Stimulated activated CD4-positive, alpha-beta T cell treated with anti-CD3 and anti-CD28 coated beads, Interleukin-4, amount 100 ng/mL, for 48 hours (primary cell): Measurements from ENCODE around the gene PTK7.

Source experiments
- DNase-seq, 2 donors: peaks; one replicate each; pipeline ENCODE4 v3.0.0-alpha.2; 2020; ENCODE audit warnings: low read depth in 2 of 2

PTK7 gene

DNA sequence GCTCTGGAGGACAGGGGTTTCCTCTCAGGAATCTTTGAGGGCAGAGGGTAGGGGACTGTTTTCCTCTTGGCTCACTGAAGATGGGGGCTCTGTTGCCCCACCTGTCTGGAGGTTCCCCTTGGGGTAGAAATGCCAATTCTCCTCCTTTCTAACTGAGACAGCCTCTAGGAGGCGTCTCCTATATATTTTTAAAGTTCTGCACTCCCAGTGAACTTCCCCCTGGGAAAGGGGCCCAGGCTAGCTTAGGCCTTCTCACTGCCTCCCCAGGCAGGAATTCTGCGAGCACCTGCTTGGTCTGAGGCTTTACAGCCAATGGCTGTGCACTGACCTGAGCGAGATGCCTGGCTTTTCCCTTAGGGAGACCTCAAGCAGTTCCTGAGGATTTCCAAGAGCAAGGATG is 70.1 kb downstream of the PTK7 start:
- no peak for DNase-seq

DNA sequence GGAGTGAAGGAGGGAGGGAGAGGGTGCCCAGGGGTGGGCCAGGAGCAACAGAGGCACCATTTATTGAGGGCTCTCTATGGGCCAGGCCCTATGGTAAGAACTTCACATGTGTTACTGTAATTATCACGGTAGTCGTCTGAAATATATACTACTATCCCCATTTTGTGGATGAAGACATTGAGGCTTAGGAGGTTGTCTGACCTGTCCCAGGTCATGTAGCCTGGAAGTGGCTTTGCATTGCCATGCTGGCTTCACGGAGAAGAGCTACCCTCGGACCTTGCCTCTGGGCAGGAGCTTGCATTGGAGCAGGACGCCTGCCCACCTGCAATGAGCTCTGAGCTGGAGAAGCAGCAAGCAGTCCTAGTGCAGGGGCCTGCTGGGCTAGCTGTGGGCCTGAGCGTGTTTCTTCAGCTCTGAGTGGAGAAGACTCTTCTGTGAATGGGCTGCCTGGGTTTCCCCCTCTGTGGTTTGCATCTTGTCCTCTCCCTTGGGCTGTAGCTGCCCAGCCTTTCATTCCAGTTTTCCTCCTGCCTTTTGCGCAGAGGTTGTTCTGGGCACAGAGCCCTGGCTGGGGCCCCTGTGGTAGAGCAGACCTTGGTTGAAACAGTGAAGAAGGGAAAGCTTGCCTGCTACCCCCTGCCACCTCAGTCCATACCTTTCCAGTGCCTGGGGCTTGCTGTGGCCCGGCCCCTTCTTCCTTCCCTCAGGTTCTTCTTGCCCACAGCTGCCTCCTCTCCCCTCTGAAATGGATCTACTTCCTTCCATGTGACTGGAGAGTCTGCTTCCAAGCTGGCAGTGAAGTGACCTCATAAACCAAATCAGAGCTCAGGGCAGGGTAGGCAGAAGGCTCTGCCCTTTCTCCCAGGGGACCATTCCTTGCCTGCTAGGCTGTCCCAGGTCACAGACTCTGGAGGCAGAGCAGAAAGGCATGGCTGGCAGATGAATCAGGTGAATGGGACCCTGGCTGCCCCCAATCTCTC is 70.9 kb downstream of the PTK7 start:
- DNase-seq = no peak

DNA sequence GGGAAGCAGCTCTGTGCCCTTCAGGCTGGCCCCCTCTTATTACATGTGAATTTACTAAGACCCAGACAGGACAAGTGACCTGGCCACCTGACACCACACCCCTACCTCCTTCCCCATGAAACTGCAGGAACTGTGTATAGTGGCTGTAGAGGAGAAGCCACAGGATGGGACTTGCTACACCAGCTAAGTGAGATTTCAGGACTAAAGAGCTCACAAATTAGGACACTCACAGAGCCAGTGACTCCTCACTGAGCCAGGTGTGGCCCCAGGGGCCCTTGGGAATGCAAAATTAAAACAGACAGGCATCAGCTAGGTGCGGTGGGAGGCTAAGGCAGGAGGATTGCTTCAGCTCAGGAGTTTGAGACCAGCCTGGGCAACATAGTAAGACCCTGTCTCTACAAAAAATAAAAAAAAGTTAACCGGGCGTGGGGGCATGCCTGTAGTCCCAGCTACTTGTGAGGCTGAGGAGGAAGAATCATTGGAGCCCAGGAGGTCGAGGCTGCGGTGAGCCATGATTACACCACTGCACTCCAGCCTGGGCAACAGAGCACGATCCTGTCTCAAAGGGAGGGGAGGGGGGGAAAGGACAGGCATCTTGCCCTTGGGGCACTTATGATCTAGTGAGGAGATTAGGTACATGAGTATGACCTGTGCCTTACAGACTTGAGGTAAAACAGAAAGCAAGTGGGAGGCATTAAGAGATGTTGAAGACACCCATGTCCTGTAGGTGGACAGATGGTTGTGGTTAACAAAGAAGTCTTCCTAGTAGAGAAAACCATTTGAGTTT is 71.8 kb downstream of the PTK7 start:
- DNase-seq = no peak

- no peak for DNase-seq
These were observed 73.2 kb downstream of the PTK7 start for GRCh38 chr6:43149265-43149664.

DNA sequence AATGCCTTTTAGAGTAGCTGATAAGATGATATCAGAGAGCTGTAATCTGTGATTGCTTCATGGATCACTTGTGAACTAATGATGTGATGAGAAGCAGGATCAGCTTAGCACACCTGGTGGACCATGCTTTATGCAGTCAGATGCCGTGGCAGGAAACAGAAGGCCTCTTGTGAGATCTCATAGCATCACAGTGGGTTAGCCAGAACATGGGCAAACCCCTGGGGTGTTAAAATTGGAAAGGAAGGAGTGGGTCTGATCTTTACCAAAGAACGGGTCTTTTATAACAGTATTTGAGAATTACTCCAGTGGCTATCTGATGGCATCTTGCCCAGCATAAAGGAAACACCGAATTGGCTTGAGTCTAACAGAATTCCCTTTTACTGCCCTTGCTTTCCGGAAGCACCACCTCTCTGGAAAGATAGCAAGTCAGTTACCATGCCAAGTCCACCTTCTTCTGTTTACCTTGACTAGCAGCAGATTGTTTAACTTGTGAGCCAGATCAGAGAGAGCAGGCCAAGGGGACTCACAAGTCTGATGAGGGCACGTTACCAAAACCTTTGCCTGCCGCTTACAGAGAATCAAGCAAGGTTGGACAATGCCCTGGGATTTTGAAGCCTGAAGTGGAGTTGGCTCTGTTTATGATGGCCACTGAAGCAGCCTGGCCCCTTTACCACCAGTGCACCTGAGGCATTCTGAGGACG is 74.1 kb downstream of the PTK7 start:
- DNase-seq = no peak

DNA sequence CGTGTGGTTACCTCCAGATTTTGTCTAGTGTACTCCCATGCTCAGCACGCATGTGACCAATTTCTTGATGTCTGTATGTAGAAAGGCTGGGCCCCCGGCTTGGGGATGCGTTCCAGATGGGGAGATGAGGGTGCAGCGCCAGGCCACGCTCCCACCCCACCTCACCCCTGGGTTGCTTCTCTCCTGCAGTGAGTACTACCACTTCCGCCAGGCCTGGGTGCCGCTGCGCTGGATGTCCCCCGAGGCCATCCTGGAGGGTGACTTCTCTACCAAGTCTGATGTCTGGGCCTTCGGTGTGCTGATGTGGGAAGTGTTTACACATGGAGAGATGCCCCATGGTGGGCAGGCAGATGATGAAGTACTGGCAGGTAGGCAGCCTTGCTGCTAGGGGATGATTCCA is 83.5 kb downstream of the PTK7 start:
- DNase-seq = no peak

DNA sequence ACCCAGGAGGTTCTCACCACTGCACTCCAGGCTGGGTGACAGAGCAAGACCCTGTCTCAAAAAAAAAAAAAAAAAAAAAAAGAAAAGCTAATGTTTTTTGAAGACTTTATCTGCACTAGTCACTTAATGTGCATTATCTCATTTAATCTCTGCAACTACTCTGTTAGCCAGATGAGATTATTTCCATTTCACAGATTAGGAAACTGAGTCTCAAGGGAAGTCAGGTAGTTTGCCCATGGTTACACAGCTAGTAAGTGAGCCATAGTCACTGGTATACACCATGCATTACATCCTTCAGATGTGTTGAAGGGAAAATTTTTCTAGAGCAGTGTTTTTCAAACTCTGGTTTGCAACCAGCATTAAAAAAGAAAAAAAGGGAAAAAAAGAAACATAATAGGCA is 87.8 kb downstream of the PTK7 start:
- no peak for DNase-seq

DNA sequence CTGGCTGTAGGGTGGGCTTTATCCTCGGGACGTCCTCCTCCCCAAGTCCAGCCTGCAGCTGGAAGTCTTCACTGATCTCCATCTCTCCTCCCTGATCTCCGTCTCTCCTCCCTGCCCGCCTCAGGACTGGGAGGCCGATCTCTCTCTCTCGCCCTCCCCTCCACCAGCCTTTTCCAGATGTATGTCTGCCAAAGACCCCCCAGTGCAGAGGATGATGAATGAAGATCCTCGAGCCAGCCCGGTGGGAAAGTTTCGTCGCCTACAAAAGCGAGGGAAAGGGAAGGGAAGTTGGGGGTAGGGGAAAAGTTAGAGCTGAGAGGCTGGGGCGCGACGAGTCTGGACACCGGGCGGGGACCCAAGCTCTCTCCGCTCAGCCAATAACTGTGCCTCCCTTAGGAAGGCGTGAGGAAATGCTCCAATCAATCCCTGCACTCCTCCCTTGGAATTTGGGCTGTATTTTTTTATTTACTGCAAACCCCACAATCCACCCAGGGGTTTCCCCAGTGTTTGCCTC is 94.4 kb downstream of the PTK7 start:
- no peak for DNase-seq

DNA sequence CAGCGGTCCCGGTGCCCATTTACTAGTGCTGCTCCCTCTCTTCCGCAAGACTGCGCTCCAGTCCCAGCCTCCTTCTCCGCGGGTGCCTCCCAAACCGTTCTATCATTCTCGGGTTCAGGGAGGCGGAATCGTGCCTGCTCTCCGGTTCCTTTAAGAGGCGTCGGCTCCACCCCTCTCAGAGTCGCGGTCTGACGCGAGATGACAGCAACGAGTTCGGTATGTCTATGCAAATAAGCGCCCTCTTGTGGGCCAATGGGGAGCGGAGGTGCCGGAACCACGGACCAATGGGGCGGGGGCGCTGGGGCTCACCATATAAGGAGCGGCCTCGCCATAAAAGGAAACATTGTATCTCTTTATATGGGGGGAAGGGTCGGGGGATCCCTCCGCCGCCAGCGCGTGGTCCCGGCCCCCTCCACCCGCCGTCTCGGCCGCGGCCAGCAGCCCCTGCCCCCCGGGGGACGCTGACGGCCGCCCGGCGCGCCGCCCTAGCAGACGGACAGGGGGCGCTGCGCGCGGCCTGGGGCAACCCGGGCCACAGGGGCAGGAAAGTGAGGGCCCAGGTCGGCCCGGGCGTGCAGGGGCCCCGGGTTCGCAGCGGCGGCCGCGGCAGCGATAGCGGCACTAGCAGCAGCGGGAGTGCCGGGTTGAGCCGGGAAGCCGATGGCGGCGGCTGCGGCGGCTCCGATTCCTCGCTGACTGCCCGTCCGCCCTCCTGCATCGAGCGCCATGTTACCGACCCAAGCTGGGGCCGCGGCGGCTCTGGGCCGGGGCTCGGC is 95.0 kb downstream of the PTK7 start, which contains the start of gene SRF:
Gene SRF, plus strand, starts transcription at position 339 of the 776 bp plus-strand sequence. Its CDS starts 388 bp downstream, at position 727.
- DNase-seq = peak; percentile 97 to 98

DNA sequence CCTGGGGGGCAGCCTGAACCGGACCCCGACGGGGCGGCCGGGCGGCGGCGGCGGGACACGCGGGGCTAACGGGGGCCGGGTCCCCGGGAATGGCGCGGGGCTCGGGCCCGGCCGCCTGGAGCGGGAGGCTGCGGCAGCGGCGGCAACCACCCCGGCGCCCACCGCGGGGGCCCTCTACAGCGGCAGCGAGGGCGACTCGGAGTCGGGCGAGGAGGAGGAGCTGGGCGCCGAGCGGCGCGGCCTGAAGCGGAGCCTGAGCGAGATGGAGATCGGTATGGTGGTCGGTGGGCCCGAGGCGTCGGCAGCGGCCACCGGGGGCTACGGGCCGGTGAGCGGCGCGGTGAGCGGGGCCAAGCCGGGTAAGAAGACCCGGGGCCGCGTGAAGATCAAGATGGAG is 95.6 kb downstream of the PTK7 start:
- peak in 1 of 2 donors; percentile 27 for DNase-seq

- peak; percentile 34 to 42 for DNase-seq
These were observed 96.2 kb downstream of the PTK7 start for GRCh38 chr6:43172104-43173007.

DNA sequence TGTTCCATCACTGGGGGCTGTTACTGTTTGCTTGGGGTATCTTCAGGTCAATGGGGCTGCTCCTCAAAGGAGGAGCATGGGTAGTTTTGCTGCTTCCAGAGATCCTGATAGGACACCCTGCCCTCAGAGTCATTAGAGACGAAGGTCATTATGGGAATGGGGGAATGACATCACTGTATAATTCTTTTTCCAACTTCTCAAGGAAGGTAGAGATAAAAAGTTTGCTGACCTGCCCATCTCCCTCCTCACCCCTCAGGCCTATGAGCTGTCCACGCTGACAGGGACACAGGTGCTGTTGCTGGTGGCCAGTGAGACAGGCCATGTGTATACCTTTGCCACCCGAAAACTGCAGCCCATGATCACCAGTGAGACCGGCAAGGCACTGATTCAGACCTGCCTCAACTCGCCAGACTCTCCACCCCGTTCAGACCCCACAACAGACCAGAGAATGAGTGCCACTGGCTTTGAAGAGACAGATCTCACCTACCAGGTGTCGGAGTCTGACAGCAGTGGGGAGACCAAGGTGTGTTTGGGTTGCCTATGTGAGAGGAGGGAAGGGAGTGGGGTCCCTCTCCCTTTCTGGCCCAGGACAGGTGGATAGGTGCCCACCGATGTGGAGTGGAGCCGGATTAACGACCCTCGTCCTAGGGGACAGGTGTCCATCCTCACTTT is 97.6 kb downstream of the PTK7 start:
- DNase-seq = no peak

DNA sequence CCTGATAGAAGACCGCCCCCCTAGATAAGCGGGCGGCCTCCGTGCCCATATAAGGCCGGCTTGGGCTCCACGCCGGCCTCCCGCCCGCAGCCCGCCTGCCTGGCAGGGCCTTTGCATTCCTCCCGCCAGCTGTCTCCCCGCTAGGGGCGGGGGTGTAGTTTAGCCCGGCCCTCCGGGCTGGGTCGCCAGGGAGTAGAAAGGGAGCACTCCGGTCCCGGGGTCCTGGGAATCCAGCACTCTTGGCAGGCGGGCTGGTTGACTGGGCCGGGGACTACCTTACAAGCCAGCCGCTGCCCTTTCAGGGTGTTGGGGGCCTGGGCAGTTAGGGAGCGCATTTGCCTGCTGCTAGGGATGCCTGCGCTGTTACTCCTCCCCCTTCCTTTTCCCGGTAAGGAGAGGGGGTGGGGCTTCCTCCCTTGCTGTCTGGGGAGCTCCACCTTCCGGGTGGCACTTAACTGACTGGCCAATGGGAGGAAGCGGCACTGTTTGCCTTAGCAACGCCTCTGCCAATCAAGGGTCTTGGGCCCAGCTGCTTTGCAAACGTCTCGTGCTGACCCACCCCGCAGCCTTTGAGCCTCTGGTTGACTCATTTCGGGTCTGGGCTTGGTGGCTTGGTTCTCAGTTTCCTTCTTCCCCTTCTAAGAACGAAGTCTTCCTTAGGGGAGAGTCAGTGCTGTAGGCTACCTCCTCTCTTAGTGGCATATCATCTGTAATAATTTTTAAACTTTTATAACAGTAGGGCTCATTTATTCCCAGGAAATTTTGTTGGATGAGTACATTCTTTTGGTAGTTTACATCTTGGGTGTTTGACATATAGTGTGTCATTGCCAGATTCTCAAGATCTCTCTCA is 98.4 kb downstream of the PTK7 start:
- peak; percentile 87 to 95 for DNase-seq

- DNase-seq = no peak
These were observed 99.7 kb downstream of the PTK7 start for GRCh38 chr6:43175676-43176422.

DNA sequence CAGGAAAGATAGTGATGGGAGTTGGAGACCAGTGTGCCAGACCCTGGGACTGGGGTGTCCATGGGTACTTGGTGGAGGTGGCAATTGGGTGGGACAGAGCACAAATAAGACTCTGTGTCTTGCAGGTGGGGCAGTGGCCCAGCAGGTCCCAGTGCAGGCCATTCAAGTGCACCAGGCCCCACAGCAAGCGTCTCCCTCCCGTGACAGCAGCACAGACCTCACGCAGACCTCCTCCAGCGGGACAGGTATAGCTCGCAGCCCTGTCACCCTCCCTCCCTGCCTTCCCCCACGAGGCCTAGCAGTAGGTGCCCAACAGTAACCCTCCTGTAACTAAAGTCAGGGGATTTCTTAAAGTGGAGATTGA is 100.3 kb downstream of the PTK7 start:
- DNase-seq = no peak

- no peak for DNase-seq
These were observed 102.0 kb downstream of the PTK7 start for GRCh38 chr6:43178150-43178549.

DNA sequence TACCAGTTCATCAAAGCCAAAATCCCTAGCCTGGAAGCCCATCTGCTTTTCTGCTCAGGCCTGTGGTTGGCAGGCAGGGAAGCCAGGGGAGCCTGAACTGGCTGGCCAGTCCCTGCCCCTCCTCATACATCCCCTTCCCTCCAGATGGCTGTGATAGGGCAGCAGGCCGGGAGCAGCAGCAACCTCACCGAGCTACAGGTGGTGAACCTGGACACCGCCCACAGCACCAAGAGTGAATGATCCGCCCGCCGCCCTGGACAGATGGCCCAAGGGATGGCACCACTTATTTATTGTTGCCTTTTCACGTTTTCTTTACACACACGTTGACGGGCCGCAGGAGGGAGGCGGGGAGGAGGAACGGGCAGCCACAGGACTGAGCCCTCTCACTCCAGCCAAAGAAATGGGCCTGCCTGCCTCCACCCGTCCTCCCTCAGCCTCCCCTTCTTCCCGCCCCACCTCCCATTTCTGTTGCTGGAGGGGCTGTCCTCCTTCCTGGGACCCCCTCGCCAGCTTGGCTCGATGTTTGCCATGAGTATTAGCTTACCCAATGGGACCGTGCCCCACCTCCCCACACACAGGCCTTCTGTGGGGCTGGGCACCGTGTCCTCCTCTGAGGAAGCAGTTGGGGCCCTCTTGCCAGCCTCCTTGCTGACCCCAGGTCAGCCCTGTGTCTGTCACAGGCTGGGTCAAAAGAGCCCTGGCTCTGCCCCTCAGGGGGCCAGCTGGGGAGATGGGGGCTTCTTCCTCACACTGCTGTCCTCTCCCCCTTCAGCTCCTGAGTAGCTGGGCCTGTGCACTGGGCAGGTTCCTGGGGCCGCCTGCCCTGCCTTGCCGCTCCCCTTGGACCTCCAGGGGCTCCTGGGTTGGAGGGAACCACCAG is 103.1 kb downstream of the PTK7 start:
- no peak for DNase-seq
